HG02870 (cell line): ENCODE data around the gene MIER2.

Experiments
- ATAC-seq: cut with Tn5 transposase; IDR thresholded peaks from one replicate; pipeline ENCODE4 v1.9.1; 2021; ENCODE audit warnings: mild to moderate bottlenecking, moderate library complexity; ENCODE audit not compliant: unreplicated experiment

MIER2 gene

DNA sequence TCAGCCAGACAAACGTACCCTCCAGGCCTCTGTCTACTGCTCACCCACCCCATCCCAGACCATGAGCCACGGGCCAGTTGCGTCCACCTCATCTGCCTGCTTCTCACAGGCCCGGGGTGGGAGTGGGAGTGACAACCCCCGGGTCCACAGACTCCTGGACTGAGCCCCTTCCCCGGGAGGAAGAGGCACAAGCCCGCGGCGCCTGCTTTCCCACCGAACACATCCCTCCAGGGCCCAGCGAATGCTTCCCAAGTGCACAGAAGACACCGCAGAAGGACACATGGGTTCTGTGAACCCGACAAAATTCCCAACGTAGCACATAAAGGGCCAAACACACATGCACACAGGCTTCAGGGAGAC lies 35.4 kb downstream of the MIER2 start:
- no peak for ATAC-seq

- no peak for ATAC-seq
These were observed 36.0 kb downstream of the MIER2 start for GRCh38 chr19:308471-309205.

GRCh38 chr19:307793-308420 lies 36.7 kb downstream of the MIER2 start:
- ATAC-seq: no peak

DNA sequence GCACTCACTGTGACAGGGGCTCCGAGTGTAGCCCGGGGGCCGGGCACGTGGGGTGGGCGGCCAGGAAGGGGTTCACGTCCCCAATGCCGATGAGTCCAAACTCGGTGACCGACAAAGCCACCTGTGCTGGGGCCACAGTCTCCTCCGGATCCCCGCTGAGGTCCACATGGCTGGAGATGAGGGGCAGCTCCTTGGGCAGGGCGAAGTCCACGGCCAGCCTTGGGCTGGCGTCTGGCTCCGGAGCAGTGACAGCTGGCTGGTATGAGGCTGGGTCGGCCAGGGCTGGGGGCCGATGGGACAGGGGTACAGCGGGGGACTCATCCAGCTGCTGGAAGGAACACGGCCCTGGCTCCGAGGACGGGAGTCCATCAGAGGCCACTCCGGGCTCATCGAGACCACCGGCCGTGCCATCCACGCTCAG lies 37.5 kb downstream of the MIER2 start:
- ATAC-seq: no peak

- no peak for ATAC-seq
These were observed 38.3 kb downstream of the MIER2 start for GRCh38 chr19:306151-306900.

- no peak for ATAC-seq
These were observed 39.1 kb downstream of the MIER2 start for GRCh38 chr19:305240-306150.

GRCh38 chr19:296476-297225 lies 47.9 kb downstream of the MIER2 start:
- ATAC-seq: no peak

DNA sequence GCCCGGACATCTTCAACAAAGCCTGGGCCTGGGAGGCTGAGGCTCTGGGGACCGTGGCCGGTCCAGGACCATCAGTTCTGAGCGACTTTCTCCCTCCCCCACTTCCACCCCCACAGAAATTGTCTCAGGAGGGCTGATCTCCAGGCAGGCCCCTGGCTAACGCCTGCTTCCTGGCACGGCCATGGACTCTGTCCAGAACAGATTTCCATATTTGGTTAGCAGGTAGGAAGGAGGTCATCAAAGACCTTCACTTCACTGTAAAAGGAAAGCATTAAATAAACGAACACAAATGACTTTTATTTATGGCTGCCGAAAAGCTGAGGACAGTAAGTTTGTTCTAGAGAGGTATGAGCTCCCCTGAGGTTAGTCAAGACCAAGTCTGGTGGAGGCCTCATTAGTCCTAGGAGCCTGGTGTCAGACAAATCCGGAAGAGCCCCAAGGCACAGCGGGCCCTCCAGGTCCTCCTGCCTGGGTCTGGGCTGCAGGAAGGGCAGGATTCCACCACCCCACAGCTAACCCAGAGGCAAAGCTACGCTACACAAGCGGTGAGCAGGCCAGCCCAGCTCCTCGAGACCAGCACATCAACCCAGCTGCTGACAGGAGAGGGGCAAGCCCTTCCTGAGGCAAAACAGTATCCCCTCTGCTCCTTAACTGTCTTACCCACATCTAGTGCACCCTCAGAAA lies 48.8 kb downstream of the MIER2 start:
- no peak for ATAC-seq

GRCh38 chr19:294946-295686 lies 49.5 kb downstream of the MIER2 start:
- no peak for ATAC-seq

DNA sequence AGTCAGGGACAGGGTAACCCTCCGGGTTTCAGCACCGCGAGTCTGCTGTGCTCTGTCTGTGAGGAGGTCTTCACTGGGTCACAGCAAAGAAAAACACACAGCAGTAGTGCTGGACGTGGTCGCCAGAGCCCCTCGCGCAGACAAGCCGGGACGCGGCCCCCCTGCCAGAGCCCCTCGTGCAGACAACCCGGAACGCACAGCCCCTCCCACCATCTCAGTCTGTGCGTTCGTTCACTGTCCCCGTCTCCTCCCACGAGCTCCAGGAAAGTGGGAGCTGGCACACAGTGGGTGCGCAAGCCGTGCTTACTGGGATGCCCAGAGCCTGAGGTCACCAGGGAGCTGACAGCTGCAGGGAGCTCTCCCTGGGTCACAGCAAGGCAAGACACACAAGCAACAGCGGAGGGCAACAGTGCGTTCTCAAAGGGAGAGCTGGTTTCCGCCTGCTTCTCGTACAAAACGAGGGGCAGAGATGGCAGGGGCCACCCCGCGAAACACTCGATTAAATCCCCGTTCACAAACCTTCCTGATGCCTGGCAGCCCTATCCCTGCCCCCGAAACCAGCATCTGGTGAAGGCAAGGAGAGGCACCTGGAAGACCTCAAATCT lies 50.2 kb downstream of the MIER2 start:
- no peak for ATAC-seq

GRCh38 chr19:293436-294110 lies 51.0 kb downstream of the MIER2 start:
- ATAC-seq: no peak

DNA sequence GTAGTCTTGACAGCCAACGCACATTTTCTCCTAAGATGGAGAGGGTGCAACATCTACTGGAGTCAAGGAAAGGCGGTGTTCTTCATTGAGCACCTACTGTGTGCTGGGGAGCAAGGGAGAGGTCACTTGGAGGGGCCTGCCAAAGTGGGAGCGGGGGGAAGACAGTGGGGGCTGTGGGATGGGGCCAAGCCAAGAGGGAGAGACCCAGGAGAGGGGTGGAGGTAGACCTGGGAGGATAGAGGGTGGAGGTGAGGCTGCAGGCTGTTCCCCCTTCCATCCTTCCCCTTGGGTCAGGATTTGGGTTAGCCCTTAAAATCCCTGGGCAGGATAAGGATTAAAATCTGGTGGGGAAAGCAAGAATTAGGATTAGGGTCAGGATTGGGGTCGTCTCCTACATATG lies 51.6 kb downstream of the MIER2 start:
- no peak for ATAC-seq

- ATAC-seq: no peak
These were observed 52.2 kb downstream of the MIER2 start for GRCh38 chr19:292281-292884.

- no peak for ATAC-seq
These were observed 52.9 kb downstream of the MIER2 start for GRCh38 chr19:291561-292280.

- no peak for ATAC-seq
These were observed 53.5 kb downstream of the MIER2 start, which contains the start of gene PLPP2 for GRCh38 chr19:291006-291521. Gene PLPP2 (minus strand): TSS chr19:291403. CDS start chr19:291336, 67 bp downstream.

- ATAC-seq: no peak
These were observed 54.1 kb downstream of the MIER2 start for GRCh38 chr19:290372-291005.
